HG02759 (cell line): ENCODE data around the gene IGSF21.

Experiments
- ATAC-seq: cut with Tn5 transposase; IDR thresholded peaks from one replicate; pipeline ENCODE4 v1.9.1; 2021; ENCODE audit warnings: mild to moderate bottlenecking, moderate library complexity; ENCODE audit not compliant: unreplicated experiment

The IGSF21 gene

DNA sequence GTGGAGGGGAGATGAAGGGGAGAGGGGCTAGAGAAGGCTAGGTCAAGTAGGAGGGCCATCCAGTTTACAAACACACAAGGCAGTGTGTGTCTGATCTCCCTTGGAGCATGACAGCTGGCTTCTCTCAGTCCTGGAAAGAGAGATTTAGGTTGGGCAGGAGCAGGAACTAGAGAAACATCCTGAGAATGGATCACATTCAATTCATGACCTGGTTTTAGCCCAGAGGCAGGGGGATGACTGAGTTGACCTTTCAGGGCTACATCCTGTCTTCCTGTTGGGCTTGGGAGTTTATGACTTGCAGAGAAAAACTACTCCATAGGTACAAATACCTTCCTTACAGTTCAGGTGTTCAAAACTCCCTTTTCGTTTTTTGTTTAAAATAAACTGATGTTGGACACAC lies 97.0 kb downstream of the IGSF21 start:
- ATAC-seq = no peak

GRCh38 chr1:18205319-18205718 lies 97.7 kb downstream of the IGSF21 start:
- ATAC-seq = no peak

DNA sequence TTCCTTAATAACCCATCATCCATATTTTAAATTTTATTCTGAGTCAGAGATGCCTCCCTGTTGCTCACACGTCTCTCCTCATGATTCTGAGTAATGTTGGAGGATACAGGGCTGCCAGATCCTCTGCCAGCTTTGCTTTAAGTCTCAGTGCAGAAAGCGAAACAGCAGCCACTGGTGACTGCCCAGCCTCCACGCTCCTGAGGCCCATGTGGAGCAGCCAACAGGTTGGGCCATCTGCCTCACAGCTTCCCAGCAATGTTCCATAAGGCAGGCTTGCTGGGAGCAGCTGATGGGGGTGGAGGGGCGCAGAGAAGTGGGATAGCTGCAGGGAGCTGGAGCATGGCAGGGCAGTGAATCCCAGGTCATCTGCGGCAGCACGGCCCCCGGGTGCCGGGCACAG lies 104.2 kb downstream of the IGSF21 start:
- no peak for ATAC-seq

DNA sequence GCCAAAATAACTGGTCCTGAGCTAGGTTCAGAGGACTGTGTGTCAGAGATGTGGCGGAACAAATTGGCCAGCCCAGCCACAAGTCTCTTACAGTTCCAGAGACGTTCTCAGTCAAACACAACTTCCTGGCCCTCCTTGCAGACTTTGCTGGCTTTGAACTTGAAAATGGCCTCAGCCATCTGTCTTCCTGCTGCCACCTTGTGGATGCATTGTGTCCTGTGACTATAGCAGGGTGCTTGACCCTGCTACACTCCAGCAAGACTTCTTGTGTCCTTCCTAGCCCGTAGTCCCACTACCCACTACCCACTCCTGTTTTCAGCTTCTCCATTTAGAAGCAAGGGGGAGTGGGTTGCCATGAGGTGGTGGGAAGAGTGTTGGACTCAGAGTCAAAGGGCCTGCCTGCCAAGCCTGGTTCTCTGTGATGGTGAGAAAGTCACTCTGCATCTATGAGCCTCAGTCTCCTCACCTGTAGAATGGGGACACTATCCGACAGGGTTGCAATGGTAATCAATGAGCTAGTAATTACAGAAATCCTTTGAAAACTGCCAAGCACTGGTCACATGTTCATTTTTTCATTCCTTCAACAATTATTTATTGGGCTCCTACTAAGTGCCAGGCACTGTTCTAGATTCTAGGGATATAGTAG lies 109.9 kb downstream of the IGSF21 start:
- ATAC-seq = no peak

- no peak for ATAC-seq
Observed at GRCh38 chr1:18229625-18230024, 122.0 kb downstream of the IGSF21 start.

DNA sequence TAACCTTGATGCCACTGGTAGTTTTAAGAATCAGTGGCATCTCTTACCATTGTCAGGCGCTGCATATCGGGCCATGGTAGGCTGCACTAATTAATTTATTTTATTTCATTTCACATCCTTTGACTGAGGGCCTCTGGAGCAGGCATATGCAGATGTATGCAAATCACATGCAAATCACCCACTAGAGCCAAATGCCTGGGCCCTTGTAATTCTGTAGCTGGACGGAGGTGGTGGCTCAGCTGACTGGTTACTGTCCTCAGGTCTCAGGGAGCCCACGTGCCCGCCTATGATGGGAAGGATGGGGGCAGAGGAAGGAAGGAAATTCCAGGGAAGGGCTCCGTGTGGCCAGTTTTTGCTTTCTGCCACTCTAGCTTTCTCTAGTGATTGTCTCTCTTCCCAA lies 122.7 kb downstream of the IGSF21 start:
- no peak for ATAC-seq

DNA sequence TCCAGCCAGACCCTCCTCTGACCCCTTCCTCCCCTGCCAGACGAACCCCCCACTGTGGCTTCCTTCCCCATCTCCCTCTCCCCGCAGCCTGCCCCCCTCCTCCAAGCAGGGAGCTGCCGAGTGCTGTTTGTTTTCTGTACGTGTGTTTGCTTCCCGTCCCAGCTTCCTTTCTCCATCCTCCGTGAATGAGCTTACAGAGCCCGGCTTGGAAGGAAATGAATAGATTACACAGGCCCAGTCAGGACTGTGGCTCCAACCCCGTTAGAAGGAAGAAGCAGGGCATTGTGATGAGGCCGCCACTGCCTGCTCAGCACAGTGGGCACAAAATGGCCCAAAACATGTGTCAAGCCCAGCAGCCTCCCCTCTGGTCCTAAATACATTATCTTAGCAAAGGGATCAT lies 123.2 kb downstream of the IGSF21 start:
- no peak for ATAC-seq

GRCh38 chr1:18232052-18232451 lies 124.5 kb downstream of the IGSF21 start:
- no peak for ATAC-seq

GRCh38 chr1:18233176-18233864 lies 125.7 kb downstream of the IGSF21 start:
- no peak for ATAC-seq

- ATAC-seq = no peak
Observed at GRCh38 chr1:18234790-18235242, 127.2 kb downstream of the IGSF21 start.

GRCh38 chr1:18237371-18237770 lies 129.8 kb downstream of the IGSF21 start:
- ATAC-seq = no peak

- ATAC-seq = no peak
Observed at GRCh38 chr1:18238190-18238589, 130.6 kb downstream of the IGSF21 start.

DNA sequence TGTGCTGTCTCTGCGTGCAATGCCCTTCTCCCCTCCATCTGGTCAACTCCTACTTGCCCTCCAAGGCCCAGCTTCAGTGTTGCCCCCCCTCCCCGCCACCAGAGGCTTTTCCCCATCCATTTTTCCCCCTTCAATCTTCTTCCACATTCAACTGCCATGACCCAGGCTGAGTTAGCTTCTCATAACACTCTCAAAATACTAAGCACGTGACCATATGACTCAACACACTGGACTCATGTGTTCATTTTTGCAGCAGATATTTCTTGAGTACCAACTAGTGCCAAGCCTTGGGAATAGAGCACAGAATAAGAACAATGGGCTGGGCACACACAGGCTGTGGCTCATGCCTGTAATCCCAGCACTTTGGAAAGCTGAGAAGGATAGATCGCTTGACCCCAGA lies 132.1 kb downstream of the IGSF21 start:
- ATAC-seq = no peak

DNA sequence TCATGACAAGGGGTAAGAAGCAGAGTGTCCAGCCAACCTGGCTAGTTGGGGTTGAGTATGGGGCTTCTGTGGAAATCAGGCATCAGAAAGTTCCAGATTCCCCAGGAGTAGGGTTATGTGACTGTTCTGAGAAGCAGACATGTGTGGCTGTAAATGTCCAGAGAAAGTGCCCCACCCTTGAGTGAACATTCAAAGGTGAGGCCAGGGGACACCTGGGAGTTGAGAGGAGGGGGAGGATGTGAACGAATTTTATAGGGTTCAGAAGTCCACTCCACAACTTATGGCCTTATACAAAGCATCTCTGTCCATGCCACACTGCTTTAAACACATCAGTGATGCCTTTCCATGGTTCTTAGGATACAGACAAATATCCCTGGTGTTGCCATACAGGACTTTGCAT lies 133.3 kb downstream of the IGSF21 start:
- ATAC-seq = no peak

DNA sequence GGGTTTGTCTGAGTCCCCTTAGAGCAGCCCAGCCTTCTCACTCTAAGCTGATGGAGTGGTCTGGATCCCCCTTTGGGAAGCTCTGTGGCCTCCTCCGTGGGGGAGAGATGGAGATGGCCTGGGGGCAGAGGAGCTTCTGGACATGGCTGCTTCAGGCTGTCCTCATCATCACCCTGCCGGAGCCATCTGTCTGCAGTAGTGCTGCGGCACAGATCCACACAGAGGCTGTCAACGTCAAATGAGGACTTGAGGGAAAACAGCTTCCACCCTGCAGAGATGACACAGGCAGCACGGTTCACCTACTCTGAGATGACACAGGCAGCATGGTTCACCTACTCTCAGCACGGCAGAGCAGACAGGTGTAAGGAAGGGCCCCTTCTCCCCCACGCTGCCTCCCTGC lies 134.3 kb downstream of the IGSF21 start:
- no peak for ATAC-seq

- ATAC-seq = no peak
Observed at GRCh38 chr1:18243503-18244175, 136.0 kb downstream of the IGSF21 start.

GRCh38 chr1:18244762-18245161 lies 137.2 kb downstream of the IGSF21 start:
- no peak for ATAC-seq

DNA sequence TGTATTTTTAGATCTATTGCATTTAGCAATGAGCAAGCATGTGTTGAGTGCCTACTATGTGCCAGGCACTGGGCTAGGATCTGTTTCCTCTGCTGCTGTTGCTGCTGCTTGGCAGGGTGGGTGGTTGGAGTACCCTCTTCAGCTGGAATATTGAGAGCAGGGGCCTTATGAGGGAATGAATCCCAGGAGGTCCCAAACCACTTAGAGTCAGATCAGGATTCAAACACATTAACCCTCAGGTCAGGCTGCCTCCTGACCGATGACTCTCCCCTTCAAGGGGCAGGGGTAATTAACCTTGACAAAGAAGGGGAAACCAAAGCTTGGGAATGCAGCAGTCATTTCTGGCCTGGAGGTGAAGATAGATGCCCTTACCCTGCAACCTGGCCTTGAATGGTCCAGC lies 138.0 kb downstream of the IGSF21 start:
- no peak for ATAC-seq

DNA sequence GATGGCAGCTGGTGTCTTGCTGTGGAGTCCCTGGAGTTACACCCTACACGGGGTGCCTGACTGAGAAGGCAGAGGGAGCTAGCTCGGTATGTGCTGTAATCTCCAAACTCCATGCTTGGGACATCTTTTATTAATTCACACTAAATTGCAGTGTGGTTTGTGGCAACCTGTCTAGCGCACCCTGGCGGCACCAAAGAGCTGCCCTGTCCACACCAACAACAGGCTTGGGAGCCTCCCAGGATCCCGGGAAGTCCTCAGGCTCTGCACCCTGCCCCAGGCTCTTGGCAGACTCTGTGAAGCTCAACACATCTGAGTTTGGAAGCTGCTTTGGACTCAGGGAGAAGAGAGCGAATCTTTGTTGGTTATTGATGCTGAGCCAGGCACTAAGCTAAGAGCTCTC lies 138.9 kb downstream of the IGSF21 start:
- ATAC-seq = no peak

DNA sequence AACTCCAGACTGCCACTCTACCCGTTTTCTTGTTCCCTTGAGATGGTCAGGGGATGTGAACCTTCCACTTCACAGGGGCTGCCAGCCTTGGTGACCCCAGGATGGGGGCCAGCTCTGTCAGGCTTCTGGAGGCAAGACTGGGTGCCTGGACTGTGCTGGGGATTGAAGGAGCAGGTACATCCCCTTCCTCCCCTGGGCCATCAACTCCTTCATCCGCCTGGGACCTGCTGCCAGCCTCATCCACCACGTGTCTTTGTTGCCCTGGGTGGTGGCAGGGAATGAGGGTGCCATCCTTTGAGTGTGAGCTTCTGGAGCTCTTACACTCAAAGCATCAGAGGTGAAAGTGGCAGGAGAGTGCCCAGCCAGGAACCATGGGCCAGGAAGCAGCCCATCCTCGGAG lies 139.6 kb downstream of the IGSF21 start:
- ATAC-seq = no peak

- ATAC-seq = no peak
Observed at GRCh38 chr1:18249631-18250030, 142.0 kb downstream of the IGSF21 start.

DNA sequence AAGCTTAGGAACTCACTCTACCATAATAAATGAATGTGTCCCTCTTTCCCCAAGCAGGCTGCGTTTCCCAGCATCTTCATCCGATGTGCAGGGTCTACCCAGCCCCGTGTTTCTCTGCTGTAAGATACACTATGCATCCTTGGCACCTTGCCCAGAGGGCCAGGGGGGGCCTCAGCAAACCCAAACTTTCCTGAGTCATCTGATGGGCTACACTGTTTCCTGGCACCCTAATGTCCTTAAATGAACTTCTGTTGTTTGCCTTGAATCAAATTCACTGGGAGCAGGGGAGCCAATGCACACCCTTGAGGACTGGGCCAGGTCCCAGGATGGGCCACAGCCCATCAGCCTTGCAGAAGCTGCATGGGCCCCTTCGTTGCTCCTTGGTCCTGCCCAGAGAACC lies 145.5 kb downstream of the IGSF21 start:
- ATAC-seq = no peak
